Effector memory CD4-positive, alpha-beta T cell (primary cell): ENCODE results near the gene CALM1.

Experiments
- DNase-seq, 3 donors: peaks; one replicate each; pipeline ENCODE4 v3.0.0-alpha.2; 2020
- H3K27ac ChIP-seq: 2 replicates; pipeline ENCODE4 v1.7.0; 2013; ENCODE audit warnings: mild to moderate bottlenecking, low read length, moderate library complexity; ENCODE audit not compliant: insufficient read depth, poor library complexity, severe bottlenecking
- H3K27me3 ChIP-seq: replicated peaks from 2 replicates; pipeline ENCODE4 v1.7.0; 2013; ENCODE audit warnings: mild to moderate bottlenecking, low read length; ENCODE audit not compliant: insufficient read depth, control insufficient read depth, poor library complexity, severe bottlenecking
- H3K36me3 ChIP-seq: 2 replicates; pipeline ENCODE4 v1.7.0; 2013; ENCODE audit warnings: mild to moderate bottlenecking, low read length, moderate library complexity; ENCODE audit not compliant: control insufficient read depth, insufficient read depth
- H3K4me1 ChIP-seq: 2 replicates; pipeline ENCODE4 v1.7.0; 2013; ENCODE audit warnings: low read length, mild to moderate bottlenecking; ENCODE audit not compliant: control insufficient read depth, insufficient read depth, poor library complexity, severe bottlenecking
- H3K4me3 ChIP-seq: 2 replicates; pipeline ENCODE4 v1.7.0; 2013; ENCODE audit warnings: low read length, low read depth, mild to moderate bottlenecking; ENCODE audit not compliant: insufficient read depth, poor library complexity, severe bottlenecking
- H3K9me3 ChIP-seq: 2 replicates; pipeline ENCODE4 v1.7.0; 2013; ENCODE audit warnings: mild to moderate bottlenecking, low read length, moderate library complexity; ENCODE audit not compliant: control insufficient read depth

Gene CALM1

DNA sequence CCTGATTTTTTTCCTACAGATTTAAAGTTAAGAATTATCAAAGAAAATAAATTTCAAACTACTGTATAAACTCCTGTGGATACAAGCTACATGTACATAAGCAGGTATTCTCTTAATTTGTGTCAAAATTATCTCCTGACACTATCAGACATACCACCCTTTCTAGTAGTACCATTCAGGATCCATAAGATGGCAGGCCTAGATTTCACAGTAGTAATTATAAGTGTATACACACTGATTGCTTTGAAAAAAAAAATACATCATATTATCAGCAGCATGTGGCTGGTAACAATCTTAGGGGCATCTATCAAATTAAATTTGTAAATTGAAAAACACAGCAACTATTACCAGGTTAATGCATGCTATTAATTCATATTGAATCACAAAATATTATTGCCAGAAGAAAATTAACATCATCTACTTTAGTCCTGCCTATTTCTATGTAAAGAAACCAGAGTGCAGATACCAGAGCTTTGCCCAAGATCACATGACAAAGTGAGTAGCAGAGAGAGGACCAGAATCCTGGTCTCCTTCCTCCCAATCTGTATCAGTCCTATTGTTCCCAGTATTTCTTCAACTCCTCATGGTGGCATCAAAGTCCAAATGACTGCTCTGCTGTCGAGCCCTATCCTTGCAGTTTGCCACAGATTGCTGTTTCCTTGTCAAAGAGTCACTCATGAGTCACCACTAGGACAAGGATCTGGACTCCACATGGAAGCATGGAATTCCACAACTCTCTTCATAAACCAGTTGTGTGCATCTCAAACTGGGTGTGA is 27.7 kb upstream of the CALM1 start:
- no peak overlapping the region for H3K4me3 ChIP-seq
- H3K36me3 ChIP-seq: no peaks in the 10 kb centered on the region
- no peak overlapping the region for H3K27ac ChIP-seq
- H3K9me3 ChIP-seq: no peaks in the 10 kb centered on the region
- H3K4me1 ChIP-seq: no peaks in the 10 kb centered on the region
- DNase-seq: no peak
- no peaks in the 10 kb centered on the region for H3K27me3 ChIP-seq

DNA sequence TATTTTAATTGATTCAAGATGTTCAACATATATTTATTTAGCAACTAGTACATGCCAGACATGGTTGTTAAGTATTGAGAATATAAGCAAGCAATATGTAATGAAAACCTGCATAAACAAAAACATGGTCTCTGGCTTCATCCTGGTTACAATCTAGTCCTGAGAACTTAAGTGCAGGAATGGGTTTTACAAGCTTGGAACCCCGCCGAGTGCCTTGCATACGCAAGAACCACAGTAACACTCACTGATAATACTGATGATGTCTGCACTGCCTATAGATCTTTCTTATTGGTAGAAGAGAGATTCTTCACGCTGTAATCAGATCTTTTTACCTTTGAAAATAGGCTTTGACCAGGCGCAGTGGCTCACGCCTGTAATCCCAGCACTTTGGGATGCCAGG is 22.9 kb upstream of the CALM1 start:
- H3K9me3 ChIP-seq: no peaks in the 10 kb centered on the region
- no peak overlapping the region for H3K4me3 ChIP-seq
- no peak overlapping the region for H3K27ac ChIP-seq
- no peaks in the 10 kb centered on the region for H3K27me3 ChIP-seq
- no peaks in the 10 kb centered on the region for H3K36me3 ChIP-seq
- no peak for DNase-seq
- H3K4me1 ChIP-seq: no peaks in the 10 kb centered on the region

DNA sequence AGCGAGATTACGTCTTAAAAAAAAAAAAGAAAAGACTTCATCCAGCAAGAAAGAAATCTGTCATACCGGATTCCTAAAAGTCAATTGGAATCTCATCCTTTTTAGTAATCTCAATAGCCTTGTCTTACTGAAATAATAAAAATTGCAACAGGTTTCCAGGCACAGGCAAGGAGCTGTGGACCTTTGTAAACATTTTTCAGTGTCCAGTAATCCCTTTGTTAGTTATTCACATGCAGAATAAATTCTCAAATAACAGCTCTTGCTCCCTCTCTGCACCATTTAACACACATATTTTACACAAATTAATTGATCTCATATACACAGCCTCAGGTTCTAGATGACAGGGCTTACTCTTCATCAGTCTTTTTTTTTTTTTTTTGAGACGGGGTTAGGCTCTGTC is 22.0 kb upstream of the CALM1 start:
- Histone ChIP-seq H3K27ac (no peak overlapping the region), H3K4me3 (no peak overlapping the region), H3K4me1 (no peaks in the 10 kb centered on the region), H3K9me3 (no peaks in the 10 kb centered on the region), H3K27me3 (no peaks in the 10 kb centered on the region), H3K36me3 (no peaks in the 10 kb centered on the region)
- DNase-seq: no peak

DNA sequence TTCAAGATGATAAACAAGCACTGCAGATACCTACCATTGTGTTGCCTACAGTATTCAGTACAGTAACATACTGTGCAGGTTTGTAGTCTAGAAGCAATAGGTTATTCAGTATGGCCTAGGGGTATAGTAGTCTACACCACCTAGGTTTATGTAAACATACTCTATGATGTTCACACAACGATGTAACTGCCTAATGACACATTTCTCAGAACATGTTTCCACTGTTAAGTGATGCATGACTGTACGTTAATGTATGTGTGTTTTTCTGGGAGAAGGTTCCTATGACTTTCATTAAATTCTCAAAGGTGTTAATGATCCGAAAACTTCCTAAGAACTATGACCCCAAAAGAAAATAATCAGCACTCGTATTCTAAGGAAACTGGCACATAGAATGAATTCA is 20.9 kb upstream of the CALM1 start:
- Histone ChIP-seq H3K36me3 (no peaks in the 10 kb centered on the region), H3K27ac (no peak overlapping the region), H3K27me3 (no peaks in the 10 kb centered on the region), H3K9me3 (no peaks in the 10 kb centered on the region), H3K4me3 (no peak overlapping the region), H3K4me1 (no peaks in the 10 kb centered on the region)
- DNase-seq: no peak

DNA sequence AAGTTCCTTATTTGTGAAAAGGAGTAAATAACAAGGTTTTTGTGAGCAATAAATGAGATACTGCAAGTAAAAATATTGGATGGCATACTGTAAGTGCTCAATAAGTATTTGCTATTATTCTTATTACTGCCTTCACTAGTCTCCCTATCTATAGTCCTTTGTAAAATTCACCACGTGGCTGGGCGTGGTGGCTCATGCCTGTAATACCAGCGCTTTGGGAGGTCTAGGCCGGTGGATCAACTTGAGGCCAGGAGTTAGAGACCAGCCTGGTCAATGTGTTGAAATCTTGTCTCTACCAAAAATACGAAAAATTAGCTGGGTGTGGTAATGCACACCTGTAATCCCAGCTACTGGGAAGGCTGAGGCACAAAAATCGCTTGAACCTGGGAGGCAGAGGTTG is 18.6 kb upstream of the CALM1 start:
- Histone ChIP-seq H3K4me3 (no peak overlapping the region), H3K4me1 (peaks cover 7% of the 10 kb centered on the region), H3K36me3 (no peaks in the 10 kb centered on the region), H3K27me3 (no peaks in the 10 kb centered on the region), H3K9me3 (no peaks in the 10 kb centered on the region), H3K27ac (no peak overlapping the region)
- no peak for DNase-seq

DNA sequence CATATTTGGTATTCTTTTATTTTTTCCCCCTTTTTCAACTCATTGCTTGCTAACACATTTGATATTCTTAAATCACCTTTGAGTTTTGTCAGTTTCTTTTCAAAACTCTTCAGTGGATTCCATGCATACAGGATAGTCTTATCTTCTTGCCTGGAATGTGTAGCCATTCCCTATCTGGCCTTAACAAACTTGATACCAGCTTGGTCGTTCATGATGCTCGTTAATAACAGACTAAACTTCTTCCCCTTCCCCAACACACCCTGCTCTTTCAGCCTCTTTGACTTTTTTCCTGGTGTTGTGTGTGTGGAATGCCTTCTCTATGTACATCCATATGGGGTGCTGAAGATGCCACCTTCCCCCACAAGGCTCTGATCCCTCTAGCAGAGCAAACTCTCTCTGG is 17.7 kb upstream of the CALM1 start:
- Histone ChIP-seq H3K4me3 (no peak overlapping the region), H3K36me3 (no peaks in the 10 kb centered on the region), H3K27ac (no peak overlapping the region), H3K27me3 (no peaks in the 10 kb centered on the region), H3K4me1 (peaks cover 12% of the 10 kb centered on the region), H3K9me3 (no peaks in the 10 kb centered on the region)
- no peak for DNase-seq

DNA sequence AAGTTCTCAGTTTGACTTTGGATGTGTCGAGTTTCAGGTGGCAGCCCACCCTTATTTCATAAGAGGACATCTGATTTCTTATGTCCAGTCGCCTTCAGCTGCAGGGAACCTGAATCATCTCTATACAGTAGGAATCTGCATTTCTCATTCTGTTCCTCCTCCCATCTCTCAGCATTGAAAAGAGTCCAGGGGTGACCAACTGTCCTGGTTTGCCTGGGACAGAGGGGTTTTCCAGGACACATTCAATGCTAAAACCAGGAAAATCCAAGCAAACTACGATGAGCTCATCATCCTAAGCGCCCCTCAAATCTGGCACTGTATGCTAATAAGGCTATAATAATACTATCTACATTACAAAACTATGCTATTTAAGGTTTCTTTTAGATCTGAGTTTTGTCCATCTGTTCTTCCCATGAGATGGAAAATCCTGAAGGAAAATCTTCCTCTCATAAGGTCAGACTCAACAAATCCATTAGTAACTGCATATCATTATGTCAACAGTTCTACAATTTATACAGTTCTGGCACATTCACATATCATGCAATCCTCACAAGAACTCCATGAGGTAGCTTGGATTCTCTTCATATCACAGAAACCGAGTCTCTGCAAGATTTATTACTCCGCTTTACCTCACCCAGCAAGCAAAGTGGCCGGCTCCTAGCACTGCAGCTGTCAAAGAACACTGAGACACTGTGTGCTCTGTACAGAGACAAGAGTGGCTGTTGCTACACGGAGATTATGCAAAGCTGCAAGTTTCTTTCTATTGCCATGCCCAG is 15.6 kb upstream of the CALM1 start:
- DNase-seq: no peak
- Histone ChIP-seq H3K27ac (no peak overlapping the region), H3K9me3 (no peaks in the 10 kb centered on the region), H3K27me3 (no peaks in the 10 kb centered on the region), H3K36me3 (no peaks in the 10 kb centered on the region), H3K4me3 (no peak overlapping the region), H3K4me1 (peaks cover 25% of the 10 kb centered on the region)

DNA sequence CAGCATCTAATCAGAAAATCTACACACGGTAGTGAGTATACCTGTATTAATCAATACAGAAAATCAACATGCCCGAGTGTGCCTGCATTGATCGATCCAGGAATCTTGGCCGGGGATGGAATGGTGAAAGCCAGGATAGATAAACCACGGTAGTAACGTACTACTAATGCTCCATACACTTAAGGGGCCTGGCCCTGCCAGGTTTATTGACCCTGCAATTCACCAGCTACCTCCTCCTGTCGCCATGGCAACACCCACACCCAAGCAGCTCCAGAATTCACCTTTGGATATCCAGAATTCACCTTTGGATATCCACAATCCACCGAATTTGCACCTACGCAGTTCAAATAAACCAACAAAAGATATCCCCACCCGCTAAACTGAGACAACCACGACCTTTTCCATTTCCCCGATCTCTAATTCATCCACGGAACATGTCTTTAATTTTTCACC is 14.8 kb upstream of the CALM1 start:
- no peaks in the 10 kb centered on the region for H3K36me3 ChIP-seq
- H3K4me1 ChIP-seq: peaks cover 25% of the 10 kb centered on the region
- peak overlapping the region; percentile 98 for H3K27ac ChIP-seq
- no peaks in the 10 kb centered on the region for H3K9me3 ChIP-seq
- peak in 1 of 3 donors; percentile 8 for DNase-seq
- no peaks in the 10 kb centered on the region for H3K27me3 ChIP-seq
- peak overlapping the region; percentile 87 for H3K4me3 ChIP-seq

DNA sequence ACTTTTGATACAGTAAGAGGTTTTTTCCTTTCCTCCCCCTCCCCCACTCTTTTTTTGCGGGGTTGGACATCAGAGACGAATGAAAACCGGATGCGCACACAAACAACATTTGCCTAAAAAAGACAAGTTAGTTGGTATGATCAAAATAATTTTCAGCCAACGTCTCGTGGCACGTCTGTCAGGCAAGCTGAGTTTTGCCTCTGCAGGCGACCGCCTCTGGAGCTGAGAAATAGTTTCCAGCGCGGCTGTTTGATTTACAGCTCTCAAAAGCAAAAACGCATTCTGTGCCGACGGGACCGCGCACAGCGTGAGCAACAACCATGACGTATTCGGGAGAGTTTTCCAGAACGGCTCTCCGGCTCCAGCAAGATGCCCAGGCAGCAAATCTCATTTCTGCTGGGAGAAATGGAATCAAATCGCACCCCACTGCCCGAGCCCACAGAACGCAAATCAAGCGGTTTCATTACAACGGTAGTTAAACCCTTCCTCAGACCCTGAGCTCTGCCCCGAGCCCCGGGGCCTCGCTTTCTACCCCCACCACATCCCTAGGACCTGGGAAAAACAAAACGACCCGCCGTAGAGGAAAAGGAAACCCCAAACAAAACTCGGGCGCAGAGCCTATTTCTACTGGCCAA is 14.2 kb upstream of the CALM1 start:
- Histone ChIP-seq H3K9me3 (no peaks in the 10 kb centered on the region), H3K4me1 (peaks cover 25% of the 10 kb centered on the region)
- DNase-seq: peak; percentile 28 to 52 (median 39)

More for the DNA sequence above, 14.2 kb upstream of the CALM1 start:
- H3K4me3 ChIP-seq: peak overlapping the region; percentile 87
- no peaks in the 10 kb centered on the region for H3K36me3 ChIP-seq
- no peaks in the 10 kb centered on the region for H3K27me3 ChIP-seq
- peak overlapping the region; percentile 98 for H3K27ac ChIP-seq
